GM13977 (cell line): ENCODE results near the gene CAT.

Experiments
- DNase-seq: peaks from one replicate; pipeline ENCODE4 v3.0.0; 2012; ENCODE audit warnings: low spot score
- in situ Hi-C: fragments of 300-500 bp; cut with MboI; formaldehyde crosslinking; loops from one replicate; pipeline ENCODE4 v1.12.0; 2022; ENCODE audit warnings: low sequenced_read_pairs, low pct_unique_long_range_greater_than_20kb, mixed read lengths, inconsistent platforms; ENCODE audit not compliant: unreplicated experiment
- TF ChIP-seq, protein P1 (sequence below): IDR thresholded peaks from 2 replicates; pipeline ENCODE4 v1.5.1; 2012; ENCODE audit warnings: mild to moderate bottlenecking, control low read depth; ENCODE audit not compliant: insufficient read depth; ENCODE audit errors: extremely low read depth, missing control alignments

CAT gene

GRCh38 chr11:34507156-34507555 lies 68.4 kb downstream of the CAT start:
- TF ChIP-seq, protein P1, sequence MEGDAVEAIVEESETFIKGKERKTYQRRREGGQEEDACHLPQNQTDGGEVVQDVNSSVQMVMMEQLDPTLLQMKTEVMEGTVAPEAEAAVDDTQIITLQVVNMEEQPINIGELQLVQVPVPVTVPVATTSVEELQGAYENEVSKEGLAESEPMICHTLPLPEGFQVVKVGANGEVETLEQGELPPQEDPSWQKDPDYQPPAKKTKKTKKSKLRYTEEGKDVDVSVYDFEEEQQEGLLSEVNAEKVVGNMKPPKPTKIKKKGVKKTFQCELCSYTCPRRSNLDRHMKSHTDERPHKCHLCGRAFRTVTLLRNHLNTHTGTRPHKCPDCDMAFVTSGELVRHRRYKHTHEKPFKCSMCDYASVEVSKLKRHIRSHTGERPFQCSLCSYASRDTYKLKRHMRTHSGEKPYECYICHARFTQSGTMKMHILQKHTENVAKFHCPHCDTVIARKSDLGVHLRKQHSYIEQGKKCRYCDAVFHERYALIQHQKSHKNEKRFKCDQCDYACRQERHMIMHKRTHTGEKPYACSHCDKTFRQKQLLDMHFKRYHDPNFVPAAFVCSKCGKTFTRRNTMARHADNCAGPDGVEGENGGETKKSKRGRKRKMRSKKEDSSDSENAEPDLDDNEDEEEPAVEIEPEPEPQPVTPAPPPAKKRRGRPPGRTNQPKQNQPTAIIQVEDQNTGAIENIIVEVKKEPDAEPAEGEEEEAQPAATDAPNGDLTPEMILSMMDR: no peak
- no peak for DNase-seq
- in situ Hi-C loops: no loop called here

GRCh38 chr11:34507610-34508009 lies 68.9 kb downstream of the CAT start:
- TF ChIP-seq, protein P1: no peak
- no peak for DNase-seq
- in situ Hi-C loops: no loop called here

GRCh38 chr11:34508524-34508923 lies 69.8 kb downstream of the CAT start:
- TF ChIP-seq, protein P1: no peak
- no peak for DNase-seq
- in situ Hi-C loops: no loop called here

GRCh38 chr11:34509336-34509876 lies 70.7 kb downstream of the CAT start:
- TF ChIP-seq, protein P1: no peak
- DNase-seq: no peak
- in situ Hi-C loops: no loop called here

DNA sequence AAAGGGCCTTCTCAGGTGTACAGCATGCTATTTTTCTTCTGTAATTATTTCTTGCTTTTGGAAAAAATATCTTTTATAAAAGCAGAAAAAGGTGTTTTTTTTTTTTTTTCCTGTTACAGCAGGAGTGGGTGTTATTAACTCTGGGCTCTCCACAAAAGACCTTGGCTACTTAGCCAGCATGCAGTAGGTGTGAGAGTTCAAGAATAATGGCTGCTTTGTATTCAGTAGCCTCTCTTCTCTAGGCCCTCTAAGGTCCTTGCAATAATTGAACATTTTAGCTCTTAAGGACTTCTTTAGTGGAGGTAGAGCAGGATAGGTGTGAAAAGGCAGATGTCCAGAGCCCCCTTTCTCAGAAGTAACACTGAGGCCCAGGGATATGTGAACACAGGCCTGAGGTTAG lies 71.5 kb downstream of the CAT start:
- in situ Hi-C loops: no loop called here
- TF ChIP-seq, protein P1: no peak
- DNase-seq: no peak

GRCh38 chr11:34510673-34511072 lies 71.9 kb downstream of the CAT start:
- in situ Hi-C loops: no loop called here
- TF ChIP-seq, protein P1: no peak

More at GRCh38 chr11:34510673-34511072, 71.9 kb downstream of the CAT start:
- no peak for DNase-seq
